Ovary (tissue), 9 donors: ENCODE results near the gene PLBD1. TPM values are rescaled to one million over a fixed set of nuclear protein-coding genes. Genes with fewer than 3 reads are reported as not detected.
A peak's percentile ranks its signal among the peaks of the same experiment; 100 is the strongest.

Source experiments
- DNase-seq, 5 donors: peaks; one replicate each; pipeline ENCODE4 v3.0.0-alpha.2; 2019 to 2020
- H3K27ac ChIP-seq, 2 donors: fragments of 200-600 bp; one replicate each; pipeline versions ENCODE4 v1.5.1 to v1.8.0; 2019 to 2022
- H3K27me3 ChIP-seq: fragments of 200-600 bp; one replicate; pipeline ENCODE4 v1.8.0; 2022
- H3K36me3 ChIP-seq: fragments of 200-600 bp; sonication (generic); one replicate; pipeline ENCODE4 v1.5.1; 2019
- H3K4me1 ChIP-seq: one replicate; pipeline ENCODE4 v1.8.1; 2013; ENCODE audit warnings: mild to moderate bottlenecking, moderate library complexity; ENCODE audit not compliant: insufficient read depth
- H3K4me3 ChIP-seq: fragments of 200-600 bp; sonication (generic); one replicate; pipeline ENCODE4 v1.5.1; 2017
- H3K9me3 ChIP-seq, 2 donors: fragments of 200-600 bp in 1 of 2; sonication (generic) in 1 of 2; one replicate each; pipeline versions ENCODE4 v1.5.1 to v1.8.1; 2013 to 2019; ENCODE audit warnings: mild to moderate bottlenecking in 1 of 2, moderate library complexity in 1 of 2
- CTCF ChIP-seq, 3 donors: fragments of 450-650 bp in 2 of 3; fragments of 200-600 bp in 1 of 3; IDR thresholded peaks; one replicate each; pipeline versions ENCODE4 v1.5.1 to v1.8.0; 2016 to 2022; ENCODE audit warnings: antibody characterized with exemption in 3 of 3, mild to moderate bottlenecking in 1 of 3
- EP300 ChIP-seq: sonication (generic); formaldehyde crosslinking; IDR thresholded peaks from one replicate; pipeline ENCODE4 v1.6.1; 2017; ENCODE audit warnings: antibody characterized with exemption
- POLR2A ChIP-seq: fragments of 450-650 bp; IDR thresholded peaks from one replicate; pipeline ENCODE4 v1.6.1; 2017; ENCODE audit warnings: antibody characterized with exemption, mild to moderate bottlenecking, moderate library complexity
- WGBS, 3 donors: extraction: QIAGEN DNeasy Blood & Tissue Kit in 1 of 3; methylation state at CpG; one replicate each; pipeline versions ENCODE4 v1.1.5 to v1.1.7; 2013 to 2017; 5-methylcytosine and 5-hydroxymethylcytosine counted together
- intact Hi-C, 4 donors: fragments of 100-400 bp; cut with DNase I; formaldehyde crosslinking; loops; one replicate each; pipeline versions ENCODE4 v1.11.0 to v1.15.1; 2022 to 2023
- polyA plus RNA-seq, 2 donors: library from polyadenylated mRNA; stranded (reverse); fragments of 200-250 nt in 1 of 2; fragments of 350-450 nt in 1 of 2; fragmentation: Illumina TruSeq in 1 of 2; extraction: RNeasy Lipid Tissue Mini Kit (QIAGEN cat#74804) in 1 of 2; gene quantifications; one replicate each; pipeline ENCODE4 v1.2.3, GENCODE V29; 2013 to 2014
- total RNA-seq, 7 donors: library from RNA; depleted of rRNA in 2 of 7; stranded (reverse); fragments of >200 nt in 2 of 7; fragmentation: NEBNext Ultra II Directional in 3 of 7; extraction: Animal tissue kit (Norgen Biotek cat#: 25700) in 3 of 7; gene quantifications; one replicate each; pipeline versions ENCODE4 v1.1.0 to v1.2.4, GENCODE V29; 2016 to 2023
- donor health status: DM: no; HTN: no; CAD: no; lungs with moderate emphysema.
- donor health status: DM: no; HTN: no; CAD: no.
- donor health status: Bipolar disorder and iron deficiency.
- donor health status: DM: yes; HTN: yes; CAD: no.
- donor health status: DM: no; HTN: no; CAD: no.
- donor health status: DM: yes; HTN: yes; CAD: no.

PLBD1 gene
- total and polyA plus RNA-seq, 9 donors: 1.1 to 54.0 (median 4.6) TPM

GRCh38 chr12:14558473-14558959 is 9.2 kb downstream of the PLBD1 start:
- Histone ChIP-seq H3K27me3 (no peaks in the 10 kb centered on the region), H3K9me3 (no peaks in the 10 kb centered on the region), H3K4me3 (no peak overlapping the region), H3K36me3 (no peaks in the 10 kb centered on the region), H3K27ac (no peak overlapping the region), H3K4me1 (no peaks in the 10 kb centered on the region)
- 66 to 86% (median 84%) methylated on average over 4 of the region's 4 CpGs for WGBS, 3 donors
- DNase-seq: no peak
- intact Hi-C loops: no loop called here
- TF ChIP-seq CTCF (IDR thresholded peaks at IDR 0.05): no peak
- TF ChIP-seq POLR2A: no peak
- TF ChIP-seq EP300: no peak

- Histone ChIP-seq H3K9me3 (no peaks in the 10 kb centered on the region), H3K36me3 (no peaks in the 10 kb centered on the region), H3K27ac (no peak overlapping the region), H3K4me1 (no peaks in the 10 kb centered on the region), H3K27me3 (no peaks in the 10 kb centered on the region), H3K4me3 (no peak overlapping the region)
- no peak for DNase-seq
- 81 to 84% (median 82%) methylated on average over 8 of the region's 8 CpGs for WGBS, 3 donors
- TF ChIP-seq CTCF (IDR thresholded peaks at IDR 0.05) (no peak), POLR2A (no peak), EP300 (no peak)
- intact Hi-C loops: no loop called here
Measured at GRCh38 chr12:14557966-14558365, 9.7 kb downstream of the PLBD1 start.

DNA sequence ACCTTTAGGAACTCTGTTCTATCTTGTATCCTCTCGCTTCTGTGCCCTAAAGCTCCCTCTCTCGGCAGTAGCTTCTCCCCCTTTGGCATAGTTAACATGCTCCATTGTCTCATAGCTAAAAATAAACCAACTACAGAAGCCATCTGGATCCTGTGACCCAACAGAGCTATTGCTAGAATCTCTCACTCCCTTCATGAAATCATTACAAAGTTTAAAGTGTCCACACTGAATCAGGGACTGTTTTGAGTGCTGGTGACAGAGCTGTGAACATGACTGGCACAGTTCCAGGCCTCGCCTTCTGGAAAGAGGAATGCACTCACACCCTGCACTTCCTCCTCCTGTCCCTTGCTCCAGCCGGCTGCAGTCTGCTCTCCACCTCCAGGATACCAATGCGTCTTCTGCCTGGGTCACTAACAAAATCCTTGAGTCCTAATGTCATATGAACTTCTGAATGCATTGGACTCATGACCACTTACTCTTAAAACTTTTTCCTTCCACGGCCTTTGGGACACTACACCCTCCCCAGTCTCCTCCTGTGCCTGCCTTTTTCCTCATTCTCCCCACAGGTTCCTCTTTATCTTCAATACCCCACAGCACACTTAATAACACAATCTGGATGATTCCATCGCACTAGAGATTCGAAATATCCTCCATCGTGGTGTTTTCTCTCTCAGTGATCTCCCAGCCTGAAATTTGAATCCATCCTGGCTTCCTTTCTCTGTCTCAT is 13.2 kb downstream of the PLBD1 start:
- H3K4me3 ChIP-seq: no peak overlapping the region
- H3K27me3 ChIP-seq: no peaks in the 10 kb centered on the region
- intact Hi-C loops: no loop called here
- no peaks in the 10 kb centered on the region for H3K4me1 ChIP-seq
- peak in 2 of 5 donors; percentile 33 to 42 for DNase-seq
- H3K36me3 ChIP-seq: no peaks in the 10 kb centered on the region
- WGBS, 3 donors: 56 to 64% (median 62%) methylated on average over 9 of the region's 9 CpGs
- no peaks in the 10 kb centered on the region for H3K9me3 ChIP-seq
- H3K27ac ChIP-seq: no peak overlapping the region
- TF ChIP-seq EP300: no peak

DNA sequence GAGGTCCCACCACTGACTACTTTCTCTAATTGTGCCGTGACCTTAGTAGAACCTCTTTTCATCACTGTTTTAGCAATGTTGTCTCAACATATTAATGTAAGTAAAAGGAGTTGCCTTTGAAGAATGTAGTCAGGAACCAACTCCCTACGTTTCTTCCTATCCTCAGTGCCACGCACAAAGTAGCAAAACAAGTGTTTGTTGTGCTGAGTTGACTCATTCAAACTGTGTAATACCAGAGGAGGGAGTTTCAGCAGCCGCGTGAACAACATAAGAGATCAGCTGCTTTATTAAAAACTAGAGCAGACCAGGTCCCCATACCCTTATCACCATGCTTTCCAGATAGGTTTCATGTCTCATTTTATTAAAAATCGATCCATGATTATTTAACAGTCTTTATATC is 19.1 kb downstream of the PLBD1 start:
- no peaks in the 10 kb centered on the region for H3K27me3 ChIP-seq
- no peaks in the 10 kb centered on the region for H3K4me1 ChIP-seq
- TF ChIP-seq EP300 (no peak), CTCF (IDR thresholded peaks at IDR 0.05) (no peak), POLR2A (no peak)
- no peaks in the 10 kb centered on the region for H3K36me3 ChIP-seq
- 93 to 94% (median 93%) methylated on average over 6 of the region's 6 CpGs for WGBS, 3 donors
- intact Hi-C loops: loop anchor here in 1 of 4 donors (10.0 kb wide), 1 partner anchor 524 kb away; no protein-coding TSS in a partner anchor
- no peaks in the 10 kb centered on the region for H3K9me3 ChIP-seq
- H3K4me3 ChIP-seq: no peak overlapping the region
- no peak for DNase-seq
- no peak overlapping the region for H3K27ac ChIP-seq

DNA sequence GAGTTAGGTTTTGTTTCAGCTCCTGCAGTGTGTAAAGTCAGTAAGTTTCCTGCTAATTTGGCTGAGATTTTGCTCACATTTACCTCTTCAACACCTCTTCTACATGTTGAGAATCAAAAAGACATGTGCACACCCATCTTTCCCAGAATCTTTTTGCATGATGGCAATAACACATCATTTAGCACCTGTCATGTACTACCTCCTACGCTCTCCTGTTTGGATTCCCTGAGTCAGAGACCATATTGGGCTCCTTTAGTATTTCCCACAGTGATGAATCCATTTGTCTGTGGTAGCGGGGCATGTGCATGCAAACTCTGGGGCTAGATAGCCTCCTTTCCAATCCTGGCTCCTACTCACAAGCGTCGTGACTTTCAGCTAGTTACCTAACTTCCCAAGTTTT is 20.1 kb downstream of the PLBD1 start:
- intact Hi-C loops: loop anchor here in 1 of 4 donors (10.0 kb wide), 1 partner anchor 523 kb away; no protein-coding TSS in a partner anchor
- Histone ChIP-seq H3K27me3 (no peaks in the 10 kb centered on the region), H3K36me3 (no peaks in the 10 kb centered on the region), H3K27ac (no peak overlapping the region), H3K4me1 (no peaks in the 10 kb centered on the region), H3K4me3 (no peak overlapping the region), H3K9me3 (no peaks in the 10 kb centered on the region)
- WGBS, 3 donors: 98 to 99% (median 98%) methylated on average over 4 of the region's 4 CpGs
- no peak for DNase-seq
- no peak for TF ChIP-seq POLR2A
- no peak for TF ChIP-seq CTCF (IDR thresholded peaks at IDR 0.05)
- TF ChIP-seq EP300: no peak
